ENCODE measurements around the gene DEPDC5. TPM values are rescaled to one million over a fixed set of nuclear protein-coding genes. Genes with fewer than 3 reads are reported as not detected.

The DEPDC5 gene
- total and polyA plus RNA-seq, 7 donors, result 8.4 to 21.3 (median 12.9) TPM

- Histone ChIP-seq H3K27ac (no peak overlapping the region), H3K9me3 (no peaks in the 10 kb centered on the region), H3K27me3 (no peaks in the 10 kb centered on the region), H3K4me3 (no peak overlapping the region), H3K36me3 (peaks cover 0 to 77% (median 21%) of the 10 kb centered on the region in 4 donors), H3K4me1 (no peaks in the 10 kb centered on the region)
- DNase-seq, result no peak
- WGBS, 2 donors, result 52 to 75% methylated on average over 9 of the region's 9 CpGs
- TF ChIP-seq POLR2A (IDR thresholded peaks at IDR 0.05), result no peak
- intact Hi-C loops (cut with DNase I), result no loop called here
Measured at GRCh38 chr22:31857247-31857646, 103.4 kb downstream of the DEPDC5 start.

- H3K4me1 ChIP-seq, result no peaks in the 10 kb centered on the region
- H3K4me3 ChIP-seq, result no peak overlapping the region
- no peaks in the 10 kb centered on the region for H3K9me3 ChIP-seq
- TF ChIP-seq POLR2AphosphoS5 (IDR thresholded peaks at IDR 0.05), result no peak
- no peak for TF ChIP-seq POLR2A (IDR thresholded peaks at IDR 0.05)
- no peak for TF ChIP-seq EP300 (IDR thresholded peaks at IDR 0.05)
- no peak for TF ChIP-seq CTCF (IDR thresholded peaks at IDR 0.05)
- DNase-seq, result no peak
- H3K27ac ChIP-seq, result no peak overlapping the region
- intact Hi-C loops (cut with DNase I), result no loop called here
- no peaks in the 10 kb centered on the region for H3K27me3 ChIP-seq
- 96 to 98% methylated on average over 11 of the region's 11 CpGs for WGBS, 2 donors
- H3K36me3 ChIP-seq, result peaks cover 0 to 51% (median 14%) of the 10 kb centered on the region in 4 donors
Measured at GRCh38 chr22:31861226-31861840, 107.5 kb downstream of the DEPDC5 start.

GRCh38 chr22:31866918-31867317 lies 113.1 kb downstream of the DEPDC5 start:
- Histone ChIP-seq H3K4me1 (no peaks in the 10 kb centered on the region), H3K4me3 (no peak overlapping the region), H3K36me3 (peaks cover 7 to 30% (median 8%) of the 10 kb centered on the region in 4 donors), H3K9me3 (no peaks in the 10 kb centered on the region), H3K27ac (no peak overlapping the region), H3K27me3 (no peaks in the 10 kb centered on the region)
- DNase-seq, result no peak
- intact Hi-C loops (cut with DNase I), result no loop called here
- WGBS, 2 donors, result 71 to 93% methylated on average over 4 of the region's 4 CpGs
- no peak for TF ChIP-seq EP300 (IDR thresholded peaks at IDR 0.05)
- TF ChIP-seq POLR2A (IDR thresholded peaks at IDR 0.05), result no peak
- no peak for TF ChIP-seq POLR2AphosphoS5 (IDR thresholded peaks at IDR 0.05)
- no peak for TF ChIP-seq CTCF (IDR thresholded peaks at IDR 0.05)

- intact Hi-C loops (cut with DNase I), result no loop called here
- Histone ChIP-seq H3K27me3 (no peaks in the 10 kb centered on the region), H3K4me1 (no peaks in the 10 kb centered on the region), H3K4me3 (no peak overlapping the region), H3K9me3 (no peaks in the 10 kb centered on the region), H3K27ac (no peak overlapping the region), H3K36me3 (peaks cover 7 to 31% (median 8%) of the 10 kb centered on the region in 4 donors)
- 78 to 96% methylated on average over 3 of the region's 3 CpGs for WGBS, 2 donors
- DNase-seq, result no peak
- no peak for TF ChIP-seq POLR2A (IDR thresholded peaks at IDR 0.05)
- TF ChIP-seq EP300 (IDR thresholded peaks at IDR 0.05), result no peak
- no peak for TF ChIP-seq CTCF (IDR thresholded peaks at IDR 0.05)
- TF ChIP-seq POLR2AphosphoS5 (IDR thresholded peaks at IDR 0.05), result no peak
Measured at GRCh38 chr22:31867386-31868153, 113.8 kb downstream of the DEPDC5 start.

GRCh38 chr22:31869739-31870138 lies 115.9 kb downstream of the DEPDC5 start:
- H3K4me1 ChIP-seq, result no peaks in the 10 kb centered on the region
- no peak for DNase-seq
- H3K9me3 ChIP-seq, result no peaks in the 10 kb centered on the region
- intact Hi-C loops (cut with DNase I), result no loop called here
- no peak for TF ChIP-seq CTCF (IDR thresholded peaks at IDR 0.05)
- TF ChIP-seq EP300 (IDR thresholded peaks at IDR 0.05), result no peak
- TF ChIP-seq POLR2AphosphoS5 (IDR thresholded peaks at IDR 0.05), result no peak
- TF ChIP-seq POLR2A (IDR thresholded peaks at IDR 0.05), result no peak
- no peak overlapping the region for H3K27ac ChIP-seq
- H3K27me3 ChIP-seq, result no peaks in the 10 kb centered on the region
- H3K4me3 ChIP-seq, result no peak overlapping the region
- peaks cover 7 to 45% (median 13%) of the 10 kb centered on the region in 4 donors for H3K36me3 ChIP-seq
- 80 to 90% methylated on average over 5 of the region's 5 CpGs for WGBS, 2 donors

Measured in sigmoid colon (tissue), 7 donors.